ACC112 (cell line): ENCODE results near the gene PCBP3.
A peak's percentile ranks its signal among the peaks of the same experiment; 100 is the strongest.

Experiments used
- H2AFZ ChIP-seq: fragments of 200-600 bp; sonication (generic); one replicate; pipeline ENCODE4 v1.6.0; 2017; ENCODE audit warnings: antibody characterized with exemption, low read length; ENCODE audit not compliant: unreplicated experiment
- H3K27ac ChIP-seq: fragments of 200-600 bp; sonication (generic); 2 replicates; pipeline ENCODE4 v1.5.1; 2014; ENCODE audit warnings: low read depth, mild to moderate bottlenecking, antibody characterized with exemption, low read length, moderate library complexity
- H3K27me3 ChIP-seq: fragments of 200-600 bp; sonication (generic); 2 replicates; pipeline ENCODE4 v1.6.1; 2014; ENCODE audit warnings: mild to moderate bottlenecking, antibody characterized with exemption, low read length, moderate library complexity, mixed read lengths; ENCODE audit not compliant: insufficient read depth
- H3K36me3 ChIP-seq: fragments of 200-600 bp; sonication (generic); 2 replicates; pipeline ENCODE4 v1.6.1; 2016; ENCODE audit warnings: mild to moderate bottlenecking, antibody characterized with exemption, low read length, moderate library complexity, mixed read lengths; ENCODE audit not compliant: insufficient read depth
- H3K4me1 ChIP-seq: fragments of 200-600 bp; sonication (generic); one replicate; pipeline ENCODE4 v1.6.1; 2016; ENCODE audit warnings: low read length, mixed read lengths; ENCODE audit not compliant: insufficient read depth, unreplicated experiment, control insufficient read depth
- H3K4me3 ChIP-seq: fragments of 200-600 bp; sonication (generic); 2 replicates; pipeline ENCODE4 v1.5.1; 2014; ENCODE audit warnings: mild to moderate bottlenecking, low read depth, low read length
- H3K79me2 ChIP-seq: fragments of 200-600 bp; sonication (generic); one replicate; pipeline ENCODE4 v1.6.0; 2016; ENCODE audit warnings: low read length; ENCODE audit not compliant: control insufficient read depth, unreplicated experiment, insufficient read depth

Gene PCBP3

DNA sequence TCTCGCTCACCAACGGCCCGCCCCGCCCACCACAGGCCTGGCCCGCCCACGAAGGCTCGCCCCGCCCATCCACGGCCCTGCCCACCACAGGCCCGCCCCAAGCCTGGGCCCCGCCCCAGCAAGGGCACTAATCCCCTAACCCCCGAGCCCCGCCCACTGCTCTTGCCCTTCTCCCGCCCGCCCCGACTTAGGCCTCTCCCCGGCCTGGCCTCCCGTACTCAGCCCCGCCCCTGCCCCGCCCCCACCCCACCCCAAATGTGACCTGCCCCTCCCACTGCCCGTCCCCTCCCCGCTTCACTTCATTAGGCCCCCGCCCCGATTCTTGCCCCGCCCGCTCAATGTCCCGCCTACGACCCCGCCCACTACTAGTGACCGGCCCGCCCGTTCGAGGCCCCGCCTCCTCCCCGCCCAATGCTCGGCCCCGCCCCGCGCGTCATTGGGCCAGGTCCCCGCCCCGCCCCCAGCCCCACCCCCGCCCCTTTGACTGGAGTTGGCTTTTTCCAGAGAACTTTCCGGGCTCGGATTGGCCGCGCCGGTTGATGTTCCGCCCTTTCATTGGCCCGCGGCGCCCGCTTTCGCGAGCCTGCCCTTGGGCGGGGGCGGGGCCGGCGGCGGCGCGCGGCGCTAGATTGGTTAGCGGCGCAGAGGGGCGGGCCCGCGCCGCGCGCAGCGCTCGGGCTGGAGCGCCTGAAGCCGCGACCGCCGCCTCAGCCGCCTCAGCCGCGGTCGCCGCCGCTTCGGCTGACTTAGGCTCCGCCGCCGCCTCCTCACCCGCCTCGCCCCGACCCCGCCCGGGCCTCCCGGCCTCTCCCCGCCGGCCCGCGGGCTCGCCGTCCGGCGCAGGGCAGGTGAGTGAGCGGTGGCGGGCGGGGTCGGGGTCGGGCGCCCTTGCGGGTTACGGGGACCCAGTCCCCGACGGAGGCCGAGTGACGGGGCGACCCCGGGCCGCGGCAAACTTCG is at the start of gene PCBP3:
PCBP3 (plus strand) TSS at position 705 of the 960 bp plus-strand sequence. CDS start 206,361 bp downstream, outside the sequence.
- Histone ChIP-seq H2AFZ (peak within 1 kb of the TSS; percentile 74), H3K4me1 (peaks cover 13% of the 10 kb centered on the region), H3K79me2 (peaks cover 22% of the 10 kb centered on the region), H3K27me3 (peaks cover 3% of the 10 kb centered on the region; the same call in 1 of the 2 replicates), H3K4me3 (peak within 1 kb of the TSS; percentile 90), H3K36me3 (peaks cover 7% of the 10 kb centered on the region; the same call in 1 of the 2 replicates), H3K27ac (no peak within 1 kb of the TSS)

- no peaks in the 10 kb centered on the region for H3K4me1 ChIP-seq
- peaks cover 15% of the 10 kb centered on the region for H3K27me3 ChIP-seq
- no peak overlapping the region for H3K27ac ChIP-seq
Observed at GRCh38 chr21:45594721-45595489, 48.6 kb upstream of the PCBP3 start.

GRCh38 chr21:45595574-45596295 is 47.8 kb upstream of the PCBP3 start:
- Histone ChIP-seq H3K36me3 (no peaks in the 10 kb centered on the region), H3K4me3 (no peak overlapping the region), H3K27ac (no peak overlapping the region), H3K79me2 (no peaks in the 10 kb centered on the region), H3K27me3 (peaks cover 20% of the 10 kb centered on the region), H3K4me1 (no peaks in the 10 kb centered on the region), H2AFZ (no peak overlapping the region)

More at GRCh38 chr21:45594721-45595489, 48.6 kb upstream of the PCBP3 start:
- Histone ChIP-seq H3K79me2 (no peaks in the 10 kb centered on the region), H2AFZ (no peak overlapping the region), H3K4me3 (no peak overlapping the region), H3K36me3 (no peaks in the 10 kb centered on the region)

- no peak overlapping the region for H3K27ac ChIP-seq
- peaks cover 18% of the 10 kb centered on the region for H3K27me3 ChIP-seq
- H3K79me2 ChIP-seq, result no peaks in the 10 kb centered on the region
- H2AFZ ChIP-seq, result no peak overlapping the region
- H3K4me3 ChIP-seq, result no peak overlapping the region
- no peaks in the 10 kb centered on the region for H3K36me3 ChIP-seq
- no peaks in the 10 kb centered on the region for H3K4me1 ChIP-seq
Observed at GRCh38 chr21:45596704-45597318, 46.7 kb upstream of the PCBP3 start.

- H3K27me3 ChIP-seq, result peaks cover 22% of the 10 kb centered on the region
- no peak overlapping the region for H2AFZ ChIP-seq
- no peak overlapping the region for H3K4me3 ChIP-seq
- H3K4me1 ChIP-seq, result no peaks in the 10 kb centered on the region
- H3K36me3 ChIP-seq, result no peaks in the 10 kb centered on the region
- no peak overlapping the region for H3K27ac ChIP-seq
- no peaks in the 10 kb centered on the region for H3K79me2 ChIP-seq
Observed at GRCh38 chr21:45598109-45598508, 45.4 kb upstream of the PCBP3 start.

GRCh38 chr21:45598666-45599065 is 44.9 kb upstream of the PCBP3 start:
- Histone ChIP-seq H3K27me3 (peaks cover 28% of the 10 kb centered on the region), H3K27ac (no peak overlapping the region), H3K4me1 (no peaks in the 10 kb centered on the region), H2AFZ (no peak overlapping the region), H3K4me3 (no peak overlapping the region), H3K79me2 (no peaks in the 10 kb centered on the region), H3K36me3 (no peaks in the 10 kb centered on the region)

DNA sequence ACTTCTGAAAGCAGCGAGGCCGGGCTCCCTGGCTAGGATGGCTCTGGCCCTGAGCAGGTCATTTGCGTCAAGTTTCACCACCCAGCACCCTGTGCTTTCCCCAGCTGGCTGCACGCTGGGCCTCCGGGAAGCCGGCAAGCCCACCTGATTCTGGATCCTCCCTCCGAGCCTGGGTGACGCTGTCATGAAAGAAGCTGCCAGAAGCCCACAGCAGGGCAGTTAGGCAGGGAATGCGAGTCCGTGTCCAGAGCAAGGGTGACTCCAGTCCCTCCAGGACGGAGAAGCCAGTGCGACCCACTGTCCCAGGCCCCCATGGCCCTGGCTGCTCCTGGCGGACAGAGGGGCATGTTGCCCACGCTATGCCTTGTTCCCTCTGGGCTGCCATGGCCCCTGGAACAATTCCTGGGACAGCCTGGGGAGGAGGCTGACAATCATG is 44.4 kb upstream of the PCBP3 start:
- Histone ChIP-seq H3K4me1 (no peaks in the 10 kb centered on the region), H3K27me3 (peaks cover 33% of the 10 kb centered on the region), H3K36me3 (no peaks in the 10 kb centered on the region), H3K4me3 (no peak overlapping the region), H3K79me2 (no peaks in the 10 kb centered on the region), H2AFZ (no peak overlapping the region), H3K27ac (no peak overlapping the region)

- H3K4me1 ChIP-seq, result no peaks in the 10 kb centered on the region
- H3K4me3 ChIP-seq, result no peak overlapping the region
- H3K27me3 ChIP-seq, result peaks cover 37% of the 10 kb centered on the region
- no peak overlapping the region for H3K27ac ChIP-seq
- H3K79me2 ChIP-seq, result no peaks in the 10 kb centered on the region
- no peak overlapping the region for H2AFZ ChIP-seq
- H3K36me3 ChIP-seq, result no peaks in the 10 kb centered on the region
Observed at GRCh38 chr21:45600248-45600647, 43.3 kb upstream of the PCBP3 start.

DNA sequence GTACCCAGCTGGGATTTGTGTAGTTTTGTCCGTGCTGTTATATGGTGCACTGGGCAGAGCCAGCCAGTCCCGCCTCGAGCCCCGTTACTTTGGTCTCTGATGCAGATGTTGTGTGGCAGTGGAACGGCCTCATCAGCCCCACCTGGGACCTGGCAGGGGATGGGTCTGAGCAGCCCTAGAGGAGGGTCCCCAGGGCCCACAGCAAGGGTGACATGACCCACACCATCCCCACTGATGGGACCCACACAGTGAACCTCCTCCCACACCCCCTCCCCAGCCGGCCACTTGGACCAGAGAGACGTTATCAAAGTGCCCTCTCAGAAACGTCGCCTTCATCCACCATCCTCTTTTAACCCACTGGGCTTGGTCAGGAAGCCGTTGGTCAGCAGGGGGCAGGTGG is 42.0 kb upstream of the PCBP3 start:
- Histone ChIP-seq H3K79me2 (no peaks in the 10 kb centered on the region), H3K27me3 (peaks cover 37% of the 10 kb centered on the region), H3K36me3 (no peaks in the 10 kb centered on the region), H2AFZ (no peak overlapping the region), H3K4me3 (no peak overlapping the region), H3K27ac (no peak overlapping the region), H3K4me1 (no peaks in the 10 kb centered on the region)

DNA sequence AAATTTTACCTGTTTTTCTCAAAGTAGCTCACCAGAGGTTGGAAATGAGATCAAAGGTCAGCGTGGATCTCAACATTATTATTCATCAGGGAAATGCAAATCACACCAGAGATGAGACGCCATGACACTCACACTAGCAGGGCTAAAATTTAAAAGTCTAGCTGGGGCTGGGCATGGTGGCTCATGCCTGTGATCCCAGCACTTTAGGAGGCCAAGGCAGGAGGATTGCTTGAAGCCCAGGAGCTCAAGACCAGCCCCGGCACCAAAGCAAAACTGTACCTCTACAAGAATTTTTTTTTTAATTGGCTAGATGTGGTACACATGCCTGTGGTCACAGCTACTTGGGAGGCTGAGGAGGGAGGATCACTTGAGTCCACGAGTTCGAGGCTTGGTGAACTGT is 41.4 kb upstream of the PCBP3 start:
- no peaks in the 10 kb centered on the region for H3K79me2 ChIP-seq
- no peaks in the 10 kb centered on the region for H3K36me3 ChIP-seq
- peaks cover 37% of the 10 kb centered on the region for H3K27me3 ChIP-seq
- H3K4me3 ChIP-seq, result no peak overlapping the region
- H3K27ac ChIP-seq, result no peak overlapping the region
- H2AFZ ChIP-seq, result no peak overlapping the region
- no peaks in the 10 kb centered on the region for H3K4me1 ChIP-seq
